Brain microvascular endothelial cell (primary cell): Measurements from ENCODE around the gene MAJIN.
A peak's percentile ranks its signal among the peaks of the same experiment; 100 is the strongest.

Experiments
- DNase-seq: peaks from one replicate; pipeline ENCODE4 v3.0.0-alpha.2; 2020
- H3K27ac ChIP-seq: fragments of 250-450 bp; sonication (Bioruptor Pico); 2 replicates; pipeline ENCODE4 v1.5.1; 2020; ENCODE audit warnings: mild to moderate bottlenecking, moderate library complexity
- H3K27me3 ChIP-seq: fragments of 250-450 bp; sonication (Bioruptor Pico); replicated peaks from 2 replicates; pipeline ENCODE4 v1.5.1; 2020; ENCODE audit warnings: mild to moderate bottlenecking
- H3K36me3 ChIP-seq: fragments of 250-450 bp; sonication (Bioruptor Pico); replicated peaks from 2 replicates; pipeline ENCODE4 v1.5.1; 2020; ENCODE audit warnings: mild to moderate bottlenecking
- H3K4me3 ChIP-seq: 2 replicates; pipeline ENCODE4 v1.5.1; 2011; ENCODE audit warnings: low read depth, mild to moderate bottlenecking, control low read depth, low read length, moderate library complexity
- in situ Hi-C: cut with HindIII; loops from 2 replicates; pipeline ENCODE4 v1.10.0; 2017; ENCODE audit warnings: low sequenced_read_pairs, low pct_ligation_motif_present
- TF ChIP-seq, protein P1 (sequence below): IDR thresholded peaks from 2 replicates; pipeline ENCODE4 v1.5.1; 2011; ENCODE audit warnings: low read depth, mild to moderate bottlenecking, moderate library complexity, low read length, control low read depth, inconsistent platforms; ENCODE audit errors: missing control alignments

The MAJIN gene

DNA sequence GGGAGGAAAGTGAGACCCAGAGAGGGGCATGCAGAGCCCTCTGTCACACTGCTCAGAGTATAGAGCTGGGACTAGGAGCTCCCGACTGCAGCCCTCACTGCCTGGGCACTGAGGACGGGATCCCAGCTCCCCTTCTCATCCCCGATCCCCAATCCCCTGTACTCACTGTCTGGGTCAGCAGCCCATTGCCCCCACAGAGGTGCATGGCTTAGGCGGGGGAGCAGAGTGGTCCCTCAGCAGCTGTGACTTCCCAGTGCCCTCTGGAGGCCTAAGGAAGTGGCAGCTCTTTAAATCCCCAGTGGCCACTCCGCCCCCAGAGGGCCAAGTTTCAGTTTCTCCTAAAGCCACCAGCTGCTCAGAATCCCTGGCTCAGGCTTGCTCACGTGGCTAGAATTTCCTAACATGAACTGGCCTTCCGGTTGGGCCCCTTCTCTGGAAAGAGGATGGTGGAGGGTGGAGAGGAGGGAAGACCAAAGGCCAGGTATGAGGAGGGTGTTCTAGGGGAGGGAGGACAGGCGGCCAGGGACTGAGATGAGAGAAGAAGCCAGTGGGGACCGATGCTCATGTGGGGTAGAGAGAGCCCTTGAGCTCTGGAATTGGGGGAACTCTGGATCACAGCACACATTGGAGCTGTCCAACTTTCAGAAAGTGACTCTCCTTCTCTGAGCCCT lies 24.9 kb upstream of the MAJIN start, which contains the start of gene BATF2:
BATF2 (minus strand) TSS at position 262 of the 671 bp plus-strand sequence; CDS start at position 205, 57 bp downstream.
- in situ Hi-C loops: no loop called here
- no peaks in the 10 kb centered on the region for H3K36me3 ChIP-seq
- peak within 1 kb of the TSS; percentile 35 for H3K4me3 ChIP-seq
- H3K27ac ChIP-seq: no peak within 1 kb of the TSS
- no peaks in the 10 kb centered on the region for H3K27me3 ChIP-seq
- peak; percentile 57 for DNase-seq
- TF ChIP-seq, protein P1, sequence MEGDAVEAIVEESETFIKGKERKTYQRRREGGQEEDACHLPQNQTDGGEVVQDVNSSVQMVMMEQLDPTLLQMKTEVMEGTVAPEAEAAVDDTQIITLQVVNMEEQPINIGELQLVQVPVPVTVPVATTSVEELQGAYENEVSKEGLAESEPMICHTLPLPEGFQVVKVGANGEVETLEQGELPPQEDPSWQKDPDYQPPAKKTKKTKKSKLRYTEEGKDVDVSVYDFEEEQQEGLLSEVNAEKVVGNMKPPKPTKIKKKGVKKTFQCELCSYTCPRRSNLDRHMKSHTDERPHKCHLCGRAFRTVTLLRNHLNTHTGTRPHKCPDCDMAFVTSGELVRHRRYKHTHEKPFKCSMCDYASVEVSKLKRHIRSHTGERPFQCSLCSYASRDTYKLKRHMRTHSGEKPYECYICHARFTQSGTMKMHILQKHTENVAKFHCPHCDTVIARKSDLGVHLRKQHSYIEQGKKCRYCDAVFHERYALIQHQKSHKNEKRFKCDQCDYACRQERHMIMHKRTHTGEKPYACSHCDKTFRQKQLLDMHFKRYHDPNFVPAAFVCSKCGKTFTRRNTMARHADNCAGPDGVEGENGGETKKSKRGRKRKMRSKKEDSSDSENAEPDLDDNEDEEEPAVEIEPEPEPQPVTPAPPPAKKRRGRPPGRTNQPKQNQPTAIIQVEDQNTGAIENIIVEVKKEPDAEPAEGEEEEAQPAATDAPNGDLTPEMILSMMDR: peak; percentile 68

DNA sequence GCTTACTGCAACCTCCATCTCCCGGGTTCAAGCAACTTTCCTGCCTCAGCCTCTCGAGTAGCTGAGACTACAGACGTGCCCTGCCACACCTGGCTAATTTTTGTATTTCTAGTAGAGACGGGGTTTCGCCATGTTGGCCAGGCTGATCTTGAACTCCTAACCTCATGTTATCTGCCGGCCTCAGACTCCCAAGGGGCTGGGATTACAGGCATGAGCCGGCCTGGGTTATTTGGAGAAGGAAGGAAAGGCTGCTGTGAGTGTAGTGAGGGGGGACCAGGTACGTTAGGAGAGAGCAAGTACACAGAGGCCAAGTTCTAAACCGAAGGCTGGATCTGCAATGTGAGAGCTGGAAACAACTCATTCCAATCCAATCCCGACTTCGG lies 24.4 kb upstream of the MAJIN start:
- Histone ChIP-seq H3K4me3 (peak overlapping the region; percentile 35), H3K27ac (no peak overlapping the region), H3K27me3 (no peaks in the 10 kb centered on the region), H3K36me3 (no peaks in the 10 kb centered on the region)
- no peak for DNase-seq
- TF ChIP-seq, protein P1: no peak
- in situ Hi-C loops: no loop called here

DNA sequence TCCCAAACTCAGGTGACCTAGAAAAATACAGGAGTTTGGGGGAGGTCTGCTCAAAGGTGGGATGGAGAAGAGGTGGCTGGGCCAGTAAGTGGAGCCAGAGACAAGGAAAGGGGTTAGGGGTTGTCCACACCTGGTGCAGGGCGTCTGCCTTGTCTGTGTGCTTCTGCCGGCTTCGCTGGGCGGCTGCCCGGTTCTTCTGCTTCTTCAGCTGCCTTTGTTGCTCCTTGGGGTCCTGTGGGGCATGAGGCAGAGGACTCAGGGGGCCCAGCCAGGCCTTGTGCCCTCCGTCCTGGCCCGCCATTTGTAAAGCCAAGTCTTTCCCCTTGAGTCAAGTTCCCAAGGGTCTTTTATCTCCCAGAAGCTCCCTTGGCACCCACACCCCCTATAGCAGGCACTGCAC lies 22.4 kb upstream of the MAJIN start:
- no peaks in the 10 kb centered on the region for H3K27me3 ChIP-seq
- TF ChIP-seq, protein P1: no peak
- no peak overlapping the region for H3K4me3 ChIP-seq
- no peak for DNase-seq
- in situ Hi-C loops: no loop called here
- H3K27ac ChIP-seq: no peak overlapping the region
- H3K36me3 ChIP-seq: no peaks in the 10 kb centered on the region

DNA sequence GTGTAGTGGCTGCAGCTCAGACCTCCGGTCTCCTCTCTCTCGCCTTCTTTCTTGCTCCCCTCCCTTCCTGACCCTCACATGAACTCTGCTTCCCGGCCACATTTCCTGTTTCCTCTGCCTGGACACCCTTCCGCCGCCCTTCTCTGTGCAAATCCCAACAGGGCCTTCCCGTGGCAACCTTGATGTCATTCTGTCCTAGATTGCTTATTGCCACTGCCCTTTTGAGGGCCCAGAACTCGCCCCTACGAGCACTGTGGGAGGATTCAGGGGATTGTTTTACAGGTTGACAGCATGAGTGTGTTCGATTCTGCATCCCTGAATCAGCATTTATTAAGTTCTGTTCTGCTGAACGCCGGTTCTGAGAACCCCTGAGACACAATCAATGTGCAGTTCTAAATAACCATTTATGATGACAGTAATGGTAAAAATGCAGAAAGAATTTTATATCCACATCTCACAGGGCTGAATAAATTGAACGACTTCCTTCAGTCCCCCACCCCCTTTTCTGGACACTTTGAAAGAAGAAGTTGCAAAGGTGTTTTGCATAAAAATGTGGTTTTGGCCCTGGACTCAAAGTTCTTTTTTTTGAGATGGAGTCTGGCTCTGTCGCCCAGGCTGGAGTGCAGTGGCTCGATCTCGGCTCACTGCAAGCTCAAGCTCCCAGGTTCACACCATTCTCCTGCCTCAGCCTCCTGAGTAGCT lies 18.5 kb upstream of the MAJIN start:
- H3K27ac ChIP-seq: no peak overlapping the region
- H3K36me3 ChIP-seq: no peaks in the 10 kb centered on the region
- in situ Hi-C loops: no loop called here
- H3K27me3 ChIP-seq: no peaks in the 10 kb centered on the region
- peak; percentile 26 for DNase-seq
- no peak overlapping the region for H3K4me3 ChIP-seq
- TF ChIP-seq, protein P1: no peak

DNA sequence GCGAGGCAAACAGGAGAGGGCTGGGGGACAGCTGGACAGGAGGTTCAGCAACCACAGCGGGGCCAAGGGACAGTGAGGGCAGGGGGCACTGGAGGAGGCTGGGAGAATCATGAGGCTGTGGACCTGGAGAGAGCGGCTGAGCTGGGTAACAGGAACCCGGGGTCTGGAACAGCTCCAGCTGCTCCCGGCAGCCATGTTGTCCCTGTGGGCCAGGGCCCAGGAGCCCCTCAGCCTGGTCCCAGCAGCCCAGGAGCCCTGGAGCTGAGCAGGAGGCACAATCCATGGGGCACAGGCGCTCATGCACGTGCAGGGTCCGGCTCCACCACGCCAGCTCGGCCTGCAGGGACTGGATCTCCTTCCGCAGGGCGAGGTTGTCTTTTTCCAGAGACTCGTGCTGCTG lies 17.5 kb upstream of the MAJIN start:
- in situ Hi-C loops: no loop called here
- TF ChIP-seq, protein P1: no peak
- no peak for DNase-seq
- H3K36me3 ChIP-seq: no peaks in the 10 kb centered on the region
- no peaks in the 10 kb centered on the region for H3K27me3 ChIP-seq
- H3K27ac ChIP-seq: no peak overlapping the region
- H3K4me3 ChIP-seq: no peak overlapping the region
